Erythroblast (primary cell): ENCODE measurements around the gene ANKRD44.

Experiments
- GATA1 ChIP-seq: IDR thresholded peaks from 2 replicates; pipeline ENCODE4 v1.6.1; 2011; ENCODE audit warnings: low read depth, mild to moderate bottlenecking, control low read depth, low read length, moderate library complexity
- POLR2A ChIP-seq: IDR thresholded peaks from 2 replicates; pipeline ENCODE4 v1.6.1; 2011; ENCODE audit warnings: mild to moderate bottlenecking, low read length

- no peak for TF ChIP-seq POLR2A
- TF ChIP-seq GATA1 = no peak
Measured at GRCh38 chr2:196957881-196958525, 352.6 kb downstream of the ANKRD44 start.
